Lung (tissue), 12 donors: ENCODE measurements around the gene SPTBN1. TPM values are rescaled to one million over a fixed set of nuclear protein-coding genes. Genes with fewer than 3 reads are reported as not detected.

Source experiments
- ATAC-seq: fragments of 200-7000 bp; cut with Tn5 transposase; one replicate; pipeline ENCODE4 v1.9.1; 2020; ENCODE audit warnings: moderate number of reproducible peaks; ENCODE audit not compliant: insufficient read depth, low FRiP score
- DNase-seq, 3 donors: peaks; one replicate each; pipeline ENCODE4 v3.0.0-alpha.2; 2013 to 2017
- H3K27ac ChIP-seq, 2 donors: one replicate each; pipeline ENCODE4 v1.5.1; 2013; ENCODE audit warnings: mild to moderate bottlenecking in 2 of 2, moderate library complexity in 2 of 2, control low read depth in 1 of 2, inconsistent platforms in 1 of 2, low read depth in 1 of 2, low read length in 1 of 2
- H3K27me3 ChIP-seq, 3 donors: one replicate each; pipeline ENCODE4 v1.5.1; 2013; ENCODE audit warnings: low read length in 2 of 3; ENCODE audit not compliant: control insufficient read depth in 3 of 3, insufficient read depth in 3 of 3
- H3K36me3 ChIP-seq, 4 donors: one replicate each; pipeline ENCODE4 v1.5.1; 2013; ENCODE audit warnings: low read length in 4 of 4, mild to moderate bottlenecking in 1 of 4, moderate library complexity in 1 of 4; ENCODE audit not compliant: control insufficient read depth in 4 of 4, insufficient read depth in 4 of 4
- H3K4me1 ChIP-seq, 5 donors: one replicate each; pipeline ENCODE4 v1.5.1; 2013; ENCODE audit warnings: low read length in 5 of 5, mild to moderate bottlenecking in 2 of 5, moderate library complexity in 1 of 5; ENCODE audit not compliant: control insufficient read depth in 5 of 5, insufficient read depth in 5 of 5
- H3K4me3 ChIP-seq: one replicate; pipeline ENCODE4 v1.5.1; 2013; ENCODE audit warnings: mild to moderate bottlenecking, control low read depth, moderate library complexity
- H3K9ac ChIP-seq, 2 donors: one replicate each; pipeline ENCODE4 v1.5.1; 2013; ENCODE audit warnings: low read length in 2 of 2, control low read depth in 1 of 2; ENCODE audit not compliant: insufficient read depth in 1 of 2
- H3K9me3 ChIP-seq, 4 donors: one replicate each; pipeline ENCODE4 v1.5.1; 2013; ENCODE audit warnings: low read length in 3 of 4, mild to moderate bottlenecking in 1 of 4, moderate library complexity in 1 of 4; ENCODE audit not compliant: control insufficient read depth in 4 of 4, insufficient read depth in 3 of 4
- WGBS, 2 donors: extraction: QIAGEN DNeasy Blood & Tissue Kit; methylation state at CpG; one replicate each; pipeline ENCODE4 v1.1.7; 2013; 5-methylcytosine and 5-hydroxymethylcytosine counted together
- polyA plus RNA-seq, 2 donors: library from polyadenylated mRNA; stranded (reverse); fragments of 200-250 nt; gene quantifications; one replicate each; pipeline ENCODE4 v1.2.1, GENCODE V29; 2013
- total RNA-seq, 2 donors: library from RNA; depleted of rRNA in 1 of 2; stranded (reverse); fragments of >200 nt in 1 of 2; gene quantifications; one replicate each; pipeline ENCODE4 v1.2.1, GENCODE V29; 2014 to 2021
- TF ChIP-seq, protein P1 (sequence below): IDR thresholded peaks from 2 replicates; pipeline ENCODE4 v1.5.1; 2012; ENCODE audit warnings: mild to moderate bottlenecking; ENCODE audit errors: control extremely low read depth, extremely low read depth
- donor health status: control.
- donor health status: control.
- donor health status: Bipolar disorder and iron deficiency.
- donor health status: healthy.
- donor health status: DM: yes; HTN: yes; CAD: no.

Gene SPTBN1
- total and polyA plus RNA-seq, 4 donors = 89.4 to 715 (median 275) TPM

DNA sequence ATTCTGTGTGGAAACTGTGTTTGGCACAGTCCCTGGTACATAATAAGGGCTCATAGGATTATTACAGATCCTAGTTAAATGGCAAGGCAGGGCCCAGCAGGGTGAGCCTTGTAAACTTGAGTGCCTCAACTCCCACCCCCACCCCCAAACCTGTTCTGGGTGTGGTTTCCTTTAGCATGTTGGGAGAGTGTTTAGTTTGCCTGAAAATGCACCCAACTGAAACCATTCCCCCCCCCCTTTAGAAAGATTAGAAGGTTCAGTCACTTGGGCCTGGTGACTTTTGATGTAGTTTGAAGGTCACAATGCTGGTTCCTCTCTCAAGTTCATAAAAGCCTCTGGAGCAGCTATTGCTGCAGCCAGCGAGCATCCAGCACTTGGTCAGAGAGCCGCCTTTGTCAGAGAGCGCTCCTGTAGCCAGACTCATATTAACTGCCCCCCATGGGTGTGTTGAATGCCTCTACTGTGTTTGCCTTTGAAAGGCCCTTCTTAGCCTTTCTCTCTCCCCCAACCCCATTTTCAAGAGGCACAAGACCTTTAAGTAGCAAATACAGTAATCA is 113.7 kb downstream of the SPTBN1 start:
- no peaks in the 10 kb centered on the region for H3K27me3 ChIP-seq
- whole genome bisulfite sequencing, 2 donors = 75 to 90% methylated on average over 3 of the region's 3 CpGs
- TF ChIP-seq, protein P1, sequence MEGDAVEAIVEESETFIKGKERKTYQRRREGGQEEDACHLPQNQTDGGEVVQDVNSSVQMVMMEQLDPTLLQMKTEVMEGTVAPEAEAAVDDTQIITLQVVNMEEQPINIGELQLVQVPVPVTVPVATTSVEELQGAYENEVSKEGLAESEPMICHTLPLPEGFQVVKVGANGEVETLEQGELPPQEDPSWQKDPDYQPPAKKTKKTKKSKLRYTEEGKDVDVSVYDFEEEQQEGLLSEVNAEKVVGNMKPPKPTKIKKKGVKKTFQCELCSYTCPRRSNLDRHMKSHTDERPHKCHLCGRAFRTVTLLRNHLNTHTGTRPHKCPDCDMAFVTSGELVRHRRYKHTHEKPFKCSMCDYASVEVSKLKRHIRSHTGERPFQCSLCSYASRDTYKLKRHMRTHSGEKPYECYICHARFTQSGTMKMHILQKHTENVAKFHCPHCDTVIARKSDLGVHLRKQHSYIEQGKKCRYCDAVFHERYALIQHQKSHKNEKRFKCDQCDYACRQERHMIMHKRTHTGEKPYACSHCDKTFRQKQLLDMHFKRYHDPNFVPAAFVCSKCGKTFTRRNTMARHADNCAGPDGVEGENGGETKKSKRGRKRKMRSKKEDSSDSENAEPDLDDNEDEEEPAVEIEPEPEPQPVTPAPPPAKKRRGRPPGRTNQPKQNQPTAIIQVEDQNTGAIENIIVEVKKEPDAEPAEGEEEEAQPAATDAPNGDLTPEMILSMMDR = no peak
- peaks cover 21 to 73% (median 54%) of the 10 kb centered on the region in 5 donors for H3K4me1 ChIP-seq
- DNase-seq (peak in 1 of 3 donors; percentile 30), ATAC-seq (no peak)
- peak overlapping the region in 1 of 2 donors; percentile 4 for H3K9ac ChIP-seq
- no peak overlapping the region for H3K4me3 ChIP-seq
- H3K9me3 ChIP-seq = no peaks in the 10 kb centered on the region
- H3K27ac ChIP-seq = peak overlapping the region; percentile 68 to 80
- peaks cover 0 to 1% (median 0%) of the 10 kb centered on the region in 4 donors for H3K36me3 ChIP-seq

DNA sequence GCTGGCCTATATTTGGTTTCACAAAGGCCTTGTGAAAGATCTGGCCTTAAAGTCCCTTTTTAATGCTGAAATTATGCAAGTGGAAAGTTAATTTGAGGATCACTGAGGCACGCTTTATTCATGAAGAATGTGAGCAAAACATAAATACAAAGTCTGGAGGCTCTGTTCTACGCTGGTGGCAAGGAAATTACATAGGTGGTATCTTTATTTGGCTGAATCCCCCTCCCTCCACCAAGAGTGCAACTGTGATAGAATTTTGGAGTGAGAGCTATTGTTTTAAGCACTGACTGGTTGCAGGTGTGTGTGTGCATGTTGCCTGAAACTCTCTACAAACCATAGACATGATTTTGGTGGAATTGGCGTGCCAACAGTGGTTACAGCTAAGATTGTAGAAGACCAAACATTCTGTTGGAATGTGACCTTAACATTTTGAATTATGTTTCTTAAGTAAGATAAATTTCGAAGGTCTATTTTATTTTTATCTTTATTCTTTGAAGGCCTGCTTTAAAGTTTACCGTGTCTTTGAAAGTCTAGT is 114.3 kb downstream of the SPTBN1 start:
- DNase-seq (no peak), ATAC-seq (no peak)
- Histone ChIP-seq H3K27ac (peak overlapping the region; percentile 68 to 80), H3K9me3 (no peaks in the 10 kb centered on the region), H3K4me3 (no peak overlapping the region), H3K4me1 (peaks cover 22 to 71% (median 54%) of the 10 kb centered on the region in 5 donors), H3K36me3 (peaks cover 0 to 1% (median 0%) of the 10 kb centered on the region in 4 donors), H3K9ac (peak overlapping the region in 1 of 2 donors; percentile 4), H3K27me3 (no peaks in the 10 kb centered on the region)
- TF ChIP-seq, protein P1 = no peak
- 51 to 57% methylated on average over 5 of the region's 5 CpGs for WGBS, 2 donors

DNA sequence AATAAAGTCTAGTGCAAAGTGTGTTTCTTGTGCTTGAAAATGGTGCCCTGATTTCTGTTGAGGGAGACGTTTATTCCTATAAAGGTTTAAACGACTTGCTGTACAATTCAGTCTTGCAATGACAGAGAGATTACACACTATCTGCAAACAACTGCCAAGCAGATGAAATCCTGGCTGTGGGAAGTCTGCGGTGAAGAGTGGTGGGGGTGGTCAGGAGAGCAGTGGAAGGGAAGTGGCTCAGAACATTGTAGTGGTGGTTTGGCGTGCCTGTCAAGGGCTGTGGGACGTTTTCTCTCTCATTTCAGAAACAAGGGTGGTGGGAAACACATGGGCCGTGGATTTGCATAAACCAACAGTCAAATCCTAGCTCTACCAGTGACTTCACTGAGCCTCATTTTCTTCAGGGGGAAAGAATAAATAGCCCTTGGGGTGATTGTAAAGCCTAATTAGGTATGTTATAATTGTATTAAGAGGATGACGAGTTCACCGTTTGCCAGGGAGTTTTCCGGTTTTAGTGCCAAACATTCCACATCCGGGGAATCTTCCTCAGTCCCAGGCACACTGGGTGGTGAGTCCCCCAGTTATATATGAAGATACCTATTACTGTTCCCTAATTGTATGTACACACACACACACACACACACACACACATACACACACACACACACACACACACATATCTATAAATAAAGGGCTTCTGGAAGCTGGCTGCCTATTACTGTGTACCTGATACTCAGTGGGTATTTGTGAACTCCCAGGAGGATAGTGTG is 115.0 kb downstream of the SPTBN1 start:
- Histone ChIP-seq H3K36me3 (peaks cover 0 to 1% (median 0%) of the 10 kb centered on the region in 4 donors), H3K9me3 (no peaks in the 10 kb centered on the region), H3K9ac (peak overlapping the region in 1 of 2 donors; percentile 56), H3K27ac (peak overlapping the region; percentile 80), H3K4me3 (no peak overlapping the region), H3K4me1 (peaks cover 22 to 74% (median 49%) of the 10 kb centered on the region in 5 donors), H3K27me3 (no peaks in the 10 kb centered on the region)
- 3 to 5% methylated on average over 10 of the region's 10 CpGs for WGBS, 2 donors
- ATAC-seq = peak; percentile 82
- DNase-seq = peak; percentile 42 to 79 (median 68)
- TF ChIP-seq, protein P1 = no peak
